Esophagus squamous epithelium (tissue), 4 donors: ENCODE results near the gene MED27.

Experiments
- CTCF ChIP-seq, 6 experiments: fragments of 450-650 bp in 4 of 6; fragments of 200-600 bp in 2 of 6; sonication (generic) in 2 of 6; IDR thresholded peaks; one replicate each; pipeline ENCODE4 v1.5.1; 2016 to 2019; ENCODE audit warnings: antibody characterized with exemption in 6 of 6, mild to moderate bottlenecking in 4 of 6, moderate library complexity in 4 of 6
- POLR2A ChIP-seq, 4 donors: fragments of 450-650 bp; IDR thresholded peaks; one replicate each; pipeline ENCODE4 v1.6.1; 2017; ENCODE audit warnings: antibody characterized with exemption in 4 of 4, mild to moderate bottlenecking in 4 of 4, moderate library complexity in 3 of 4

GRCh38 chr9:132116583-132116982 lies 36.9 kb upstream of the MED27 start:
- no peak for TF ChIP-seq CTCF (IDR thresholded peaks at IDR 0.05)
- no peak for TF ChIP-seq POLR2A (IDR thresholded peaks at IDR 0.05)
